ENCODE data around the gene KCNB1. TPM values are rescaled to one million over a fixed set of nuclear protein-coding genes. Genes with fewer than 3 reads are reported as not detected.

The KCNB1 gene
- total RNA-seq, 1 donor = not detected

DNA sequence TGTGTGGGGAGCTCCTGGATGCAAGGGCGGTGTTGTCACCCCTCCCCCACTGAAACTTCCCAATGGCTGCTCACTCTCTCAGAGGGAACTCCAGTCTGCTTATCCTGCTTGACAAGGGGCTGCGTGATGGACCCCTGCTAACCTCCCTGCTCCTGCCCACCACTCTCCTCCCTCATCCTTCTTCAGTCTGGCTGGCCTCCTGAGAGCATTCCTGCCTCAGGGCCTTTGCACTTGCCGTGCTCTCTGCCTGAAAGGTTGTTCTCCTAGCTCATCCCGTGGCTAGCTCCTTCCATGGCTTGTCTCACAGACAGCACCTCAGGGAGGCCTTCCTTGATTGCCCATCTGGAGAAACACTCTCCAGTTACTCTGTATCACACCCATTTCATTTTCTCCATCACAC, 130.7 kb downstream of the KCNB1 start:
- TF ChIP-seq, protein P1, sequence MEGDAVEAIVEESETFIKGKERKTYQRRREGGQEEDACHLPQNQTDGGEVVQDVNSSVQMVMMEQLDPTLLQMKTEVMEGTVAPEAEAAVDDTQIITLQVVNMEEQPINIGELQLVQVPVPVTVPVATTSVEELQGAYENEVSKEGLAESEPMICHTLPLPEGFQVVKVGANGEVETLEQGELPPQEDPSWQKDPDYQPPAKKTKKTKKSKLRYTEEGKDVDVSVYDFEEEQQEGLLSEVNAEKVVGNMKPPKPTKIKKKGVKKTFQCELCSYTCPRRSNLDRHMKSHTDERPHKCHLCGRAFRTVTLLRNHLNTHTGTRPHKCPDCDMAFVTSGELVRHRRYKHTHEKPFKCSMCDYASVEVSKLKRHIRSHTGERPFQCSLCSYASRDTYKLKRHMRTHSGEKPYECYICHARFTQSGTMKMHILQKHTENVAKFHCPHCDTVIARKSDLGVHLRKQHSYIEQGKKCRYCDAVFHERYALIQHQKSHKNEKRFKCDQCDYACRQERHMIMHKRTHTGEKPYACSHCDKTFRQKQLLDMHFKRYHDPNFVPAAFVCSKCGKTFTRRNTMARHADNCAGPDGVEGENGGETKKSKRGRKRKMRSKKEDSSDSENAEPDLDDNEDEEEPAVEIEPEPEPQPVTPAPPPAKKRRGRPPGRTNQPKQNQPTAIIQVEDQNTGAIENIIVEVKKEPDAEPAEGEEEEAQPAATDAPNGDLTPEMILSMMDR (IDR thresholded peaks at IDR 0.05; ENCODE audit: insufficient read depth, low read depth, low read length) = no peak
- DNase-seq (ENCODE audit: low read depth) = no peak
- no peak overlapping the region for H3K4me3 ChIP-seq (ENCODE audit: low read depth, low read length)

- TF ChIP-seq, protein P1 (IDR thresholded peaks at IDR 0.05; ENCODE audit: insufficient read depth, low read depth, low read length) = no peak
- DNase-seq (ENCODE audit: low read depth) = peak; percentile 9
- no peak overlapping the region for H3K4me3 ChIP-seq (ENCODE audit: low read depth, low read length)
These were observed 132.7 kb downstream of the KCNB1 start for GRCh38 chr20:49349694-49350252.

DNA sequence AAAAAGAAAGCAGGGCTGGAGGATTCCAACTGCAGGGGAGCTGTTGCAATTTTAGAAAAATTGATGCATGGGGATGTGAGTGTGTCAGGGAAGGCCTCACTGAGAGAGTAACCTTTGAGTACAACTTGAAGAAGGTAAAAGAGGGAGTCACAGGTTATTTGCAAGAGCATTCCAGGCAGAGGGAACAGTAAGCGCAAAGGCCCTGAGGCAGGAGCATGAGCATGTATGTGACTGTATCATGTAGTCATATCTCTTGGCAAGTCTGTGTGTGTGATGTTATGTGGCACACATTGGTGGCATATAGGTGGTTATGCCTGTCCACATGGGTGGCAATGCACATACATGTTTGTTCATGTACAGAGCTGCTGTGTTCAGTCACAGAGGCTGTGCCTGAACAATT, 133.4 kb downstream of the KCNB1 start:
- DNase-seq (ENCODE audit: low read depth) = no peak
- TF ChIP-seq, protein P1 (IDR thresholded peaks at IDR 0.05; ENCODE audit: insufficient read depth, low read depth, low read length) = no peak
- H3K4me3 ChIP-seq (ENCODE audit: low read depth, low read length) = no peak overlapping the region

GRCh38 chr20:49348563-49348962, 133.9 kb downstream of the KCNB1 start:
- no peak overlapping the region for H3K4me3 ChIP-seq (ENCODE audit: low read depth, low read length)
- TF ChIP-seq, protein P1 (IDR thresholded peaks at IDR 0.05; ENCODE audit: insufficient read depth, low read depth, low read length) = no peak
- DNase-seq (ENCODE audit: low read depth) = no peak

- DNase-seq (ENCODE audit: low read depth) = no peak
- H3K4me3 ChIP-seq (ENCODE audit: low read depth, low read length) = no peak overlapping the region
- TF ChIP-seq, protein P1 (IDR thresholded peaks at IDR 0.05; ENCODE audit: insufficient read depth, low read depth, low read length) = no peak
These were observed 135.3 kb downstream of the KCNB1 start for GRCh38 chr20:49347156-49347555.

- DNase-seq (ENCODE audit: low read depth) = no peak
- no peak overlapping the region for H3K4me3 ChIP-seq (ENCODE audit: low read depth, low read length)
- TF ChIP-seq, protein P1 (IDR thresholded peaks at IDR 0.05; ENCODE audit: insufficient read depth, low read depth, low read length) = no peak
These were observed 135.8 kb downstream of the KCNB1 start for GRCh38 chr20:49346682-49347081.

DNA sequence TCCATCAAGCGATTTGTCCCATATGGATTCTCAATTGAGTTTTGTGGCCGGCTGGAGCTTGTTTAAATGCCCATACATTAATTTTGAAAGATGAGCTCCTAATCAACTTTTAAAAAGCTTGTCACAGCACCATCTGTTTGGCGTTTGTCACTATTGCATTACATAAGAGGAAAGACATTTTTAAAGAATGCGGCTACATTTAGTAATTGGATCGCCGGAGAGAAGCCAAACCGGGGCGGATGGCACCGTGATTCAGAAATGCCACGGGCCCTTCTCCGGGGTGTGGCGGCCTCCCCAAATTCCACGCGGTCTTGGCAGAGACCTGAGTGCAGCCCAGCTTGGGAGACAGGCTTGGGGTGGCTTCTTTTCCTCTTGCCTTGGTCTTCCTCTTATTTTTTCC, 136.9 kb downstream of the KCNB1 start:
- no peak for DNase-seq (ENCODE audit: low read depth)

More for the DNA sequence above, 136.9 kb downstream of the KCNB1 start:
- TF ChIP-seq, protein P1 (IDR thresholded peaks at IDR 0.05; ENCODE audit: insufficient read depth, low read depth, low read length) = no peak
- H3K4me3 ChIP-seq (ENCODE audit: low read depth, low read length) = no peak overlapping the region

Measured in fibroblast of villous mesenchyme (primary cell).